ENCODE results near the gene PXYLP1.

The PXYLP1 gene

GRCh38 chr3:141262308-141262705, 30.7 kb downstream of the PXYLP1 start:
- in situ Hi-C loops (cut with HindIII; ENCODE audit: low pct_ligation_motif_present, low pct_unique_long_range_greater_than_20kb, low sequenced_read_pairs), result no loop called here
- no peak for DNase-seq

- no peak for DNase-seq
- in situ Hi-C loops (cut with HindIII; ENCODE audit: low pct_ligation_motif_present, low pct_unique_long_range_greater_than_20kb, low sequenced_read_pairs), result no loop called here
These were observed 34.6 kb downstream of the PXYLP1 start for GRCh38 chr3:141266186-141266585.

DNA sequence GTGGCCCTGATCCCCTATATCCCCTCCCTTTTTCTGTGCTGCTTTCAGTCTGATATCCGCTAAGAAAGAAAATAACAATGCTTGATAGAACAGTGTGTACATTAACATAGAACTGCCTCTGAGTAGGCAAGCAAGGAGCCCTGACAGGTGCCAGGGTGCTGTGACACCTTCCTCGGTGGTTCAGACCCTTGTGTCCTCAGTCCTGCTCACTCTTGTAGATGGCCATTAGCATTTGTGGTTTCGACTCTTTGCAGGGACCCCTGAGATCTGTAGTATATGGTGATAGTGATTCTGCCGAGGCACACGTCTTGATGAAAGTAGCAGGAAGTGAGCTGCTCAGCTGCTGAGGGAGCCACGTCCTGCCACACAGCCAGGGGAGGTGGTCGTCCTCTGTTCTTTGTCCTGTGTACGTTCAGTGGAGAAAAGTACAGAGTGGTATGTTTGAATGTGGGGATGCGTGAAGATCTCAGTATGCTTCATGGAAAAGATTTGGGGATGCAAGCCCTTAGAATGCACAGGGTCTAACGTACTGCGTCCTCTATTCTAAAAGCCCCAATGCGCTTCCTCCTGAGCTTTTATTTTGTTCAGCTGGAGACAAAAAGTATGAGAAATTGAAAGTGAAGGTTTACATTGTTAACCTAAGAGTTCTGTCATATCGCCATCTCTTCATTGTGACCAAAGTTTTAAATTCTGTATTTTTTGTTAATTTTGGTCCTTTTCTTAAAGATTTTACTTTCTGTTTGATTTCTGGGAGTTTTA, 35.4 kb downstream of the PXYLP1 start:
- no peak for DNase-seq
- in situ Hi-C loops (cut with HindIII; ENCODE audit: low pct_ligation_motif_present, low pct_unique_long_range_greater_than_20kb, low sequenced_read_pairs), result no loop called here

DNA sequence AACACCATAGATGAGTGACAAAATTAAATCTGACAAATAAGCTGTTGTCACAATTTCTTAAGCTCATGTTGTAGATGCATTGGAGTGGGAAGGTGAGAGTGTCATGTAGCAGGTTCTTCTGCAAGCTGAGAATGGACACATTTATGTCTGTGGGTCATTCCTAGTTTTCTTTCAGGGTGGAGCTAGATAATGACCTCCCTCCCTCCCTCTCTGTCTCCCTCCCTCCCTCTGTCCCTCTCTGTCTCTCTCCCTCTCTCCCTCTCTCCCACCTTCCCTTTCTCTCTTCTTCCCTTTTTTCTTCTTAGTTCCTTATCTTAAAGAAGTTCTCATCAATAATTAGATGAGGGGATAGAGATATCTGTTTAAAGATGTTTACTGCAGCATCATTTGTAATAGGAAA, 36.0 kb downstream of the PXYLP1 start:
- in situ Hi-C loops (cut with HindIII; ENCODE audit: low pct_ligation_motif_present, low pct_unique_long_range_greater_than_20kb, low sequenced_read_pairs), result no loop called here
- no peak for DNase-seq

DNA sequence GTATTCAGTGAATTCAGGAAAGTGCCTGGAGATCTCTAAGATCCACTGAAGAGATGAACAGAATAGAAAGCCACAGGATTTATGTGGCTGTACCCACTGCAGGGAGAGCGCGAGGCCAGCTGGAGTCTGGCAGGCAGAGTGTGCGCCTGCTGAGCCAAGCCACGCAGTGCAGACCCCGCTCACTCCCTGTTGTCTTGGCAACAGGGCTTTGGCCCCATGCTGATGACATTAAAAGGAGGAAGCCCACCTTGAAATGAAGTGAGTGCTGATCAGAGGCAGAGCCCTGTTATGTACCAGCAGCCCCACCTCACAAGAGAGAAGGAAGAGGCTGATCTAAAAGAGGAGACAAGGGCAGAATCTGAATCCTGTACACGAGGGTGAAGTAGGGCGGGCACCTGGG, 36.7 kb downstream of the PXYLP1 start:
- DNase-seq, result no peak
- in situ Hi-C loops (cut with HindIII; ENCODE audit: low pct_ligation_motif_present, low pct_unique_long_range_greater_than_20kb, low sequenced_read_pairs), result no loop called here

DNA sequence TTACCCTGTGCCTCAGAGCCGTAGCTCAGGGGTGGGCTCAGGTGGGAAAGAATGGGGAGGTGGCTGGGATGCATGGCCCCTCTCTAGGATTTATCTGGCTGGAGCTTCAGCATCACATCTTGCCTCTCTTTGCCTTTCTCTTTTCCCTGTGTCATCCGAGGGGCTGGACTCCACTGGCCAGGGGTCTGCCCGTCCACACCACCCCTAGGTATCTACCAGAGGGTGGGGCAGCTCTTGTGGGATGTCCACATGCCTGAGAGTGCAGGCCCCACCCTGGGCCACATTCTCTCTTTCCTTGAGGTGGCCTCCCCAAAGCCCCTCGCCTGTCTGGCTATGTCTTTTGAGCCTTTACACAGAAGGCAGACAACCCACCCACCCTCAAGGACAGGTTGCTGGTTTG, 37.2 kb downstream of the PXYLP1 start:
- DNase-seq, result no peak
- in situ Hi-C loops (cut with HindIII; ENCODE audit: low pct_ligation_motif_present, low pct_unique_long_range_greater_than_20kb, low sequenced_read_pairs), result no loop called here

DNA sequence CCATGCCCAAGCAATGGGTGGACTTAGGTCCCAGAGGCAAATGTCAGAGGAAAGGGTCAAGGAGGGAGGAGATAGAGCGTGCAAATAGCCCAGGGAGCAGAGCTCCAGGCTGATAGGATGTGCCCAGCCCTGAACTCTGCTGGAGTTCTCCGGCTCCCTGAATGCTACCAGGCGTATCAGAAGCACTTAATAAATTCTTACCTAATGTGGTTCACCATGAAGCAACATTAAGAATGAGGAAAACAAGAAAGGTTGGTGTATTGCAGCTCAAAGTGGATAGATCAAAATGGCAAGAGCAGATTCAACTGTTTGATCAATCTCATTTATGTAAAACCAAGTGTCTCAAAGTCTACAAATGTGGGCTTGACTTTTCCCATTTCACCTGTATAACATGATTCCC, 38.3 kb downstream of the PXYLP1 start:
- DNase-seq, result no peak
- in situ Hi-C loops (cut with HindIII; ENCODE audit: low pct_ligation_motif_present, low pct_unique_long_range_greater_than_20kb, low sequenced_read_pairs), result no loop called here

DNA sequence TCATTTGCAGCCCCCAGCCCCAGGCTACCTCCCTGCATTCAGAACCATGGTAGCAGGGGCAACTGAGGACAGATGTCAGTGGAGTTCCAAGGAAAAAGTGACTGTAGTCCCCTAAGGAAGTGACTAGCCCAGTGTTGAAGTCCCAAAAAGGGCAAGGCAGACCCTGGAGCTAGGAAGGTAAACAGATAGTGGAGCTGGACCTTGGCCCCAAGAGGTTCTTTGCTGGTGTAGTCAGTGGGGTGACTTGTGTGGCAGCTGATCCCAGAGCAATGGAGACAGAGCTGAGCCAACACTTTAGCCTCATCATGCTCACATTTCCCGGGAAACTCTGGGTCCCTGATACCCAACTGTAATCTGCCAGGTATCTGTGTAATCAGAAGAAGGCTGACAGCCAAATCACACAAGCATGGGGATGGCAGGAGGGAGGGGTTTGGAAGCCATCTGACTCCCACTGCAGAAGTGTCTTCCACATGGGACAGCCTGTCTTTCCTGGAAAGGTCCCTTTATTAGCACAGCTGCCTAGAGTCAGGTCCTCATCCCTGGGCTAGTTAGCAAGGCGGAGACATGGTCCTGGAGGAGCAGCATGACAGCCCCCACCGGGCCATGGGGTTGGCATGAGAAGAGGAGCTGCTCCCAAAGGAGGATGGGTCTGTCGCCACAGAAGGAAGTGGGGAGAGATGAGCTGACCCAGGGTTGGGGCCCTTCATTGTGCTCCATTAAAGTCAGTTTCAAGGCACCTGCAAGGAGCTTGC, 39.8 kb downstream of the PXYLP1 start:
- no peak for DNase-seq
- in situ Hi-C loops (cut with HindIII; ENCODE audit: low pct_ligation_motif_present, low pct_unique_long_range_greater_than_20kb, low sequenced_read_pairs), result no loop called here

DNA sequence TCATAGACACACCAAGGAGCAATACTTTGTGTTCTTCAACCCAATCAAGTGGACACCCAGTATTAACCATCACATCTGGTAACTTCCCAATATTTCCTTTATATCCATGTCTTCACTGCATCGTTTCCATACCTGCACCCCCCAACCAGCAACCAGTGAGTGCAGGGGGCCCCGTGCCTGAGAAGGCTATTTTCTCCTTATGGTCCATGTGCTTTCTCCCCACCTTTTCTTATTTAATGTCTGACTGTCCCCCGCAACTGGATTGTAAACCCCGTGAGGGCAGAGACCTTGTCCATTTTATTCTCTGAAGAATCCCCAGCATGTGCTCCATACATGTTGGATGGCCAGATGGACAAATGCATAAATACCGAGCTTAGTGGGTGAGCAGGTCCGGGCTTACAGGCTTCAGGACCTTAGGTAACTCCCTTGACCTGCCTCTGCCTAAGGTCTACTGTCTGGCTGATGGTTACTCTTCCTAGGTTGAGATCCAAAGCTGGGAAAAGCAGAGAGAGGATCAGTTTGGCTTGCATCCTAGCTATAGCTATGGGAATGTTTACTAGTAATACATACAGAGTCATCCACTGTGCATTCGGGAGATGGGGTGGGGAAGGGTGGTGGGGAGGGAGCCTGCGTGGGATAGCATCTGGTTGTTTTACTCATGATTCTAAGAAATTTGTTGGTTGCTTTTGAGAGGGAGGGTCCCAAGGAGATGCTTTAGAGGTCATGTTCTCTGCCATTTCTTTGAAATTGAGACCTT, 41.5 kb downstream of the PXYLP1 start:
- DNase-seq, result no peak
- in situ Hi-C loops (cut with HindIII; ENCODE audit: low pct_ligation_motif_present, low pct_unique_long_range_greater_than_20kb, low sequenced_read_pairs), result no loop called here

- no peak for DNase-seq
- in situ Hi-C loops (cut with HindIII; ENCODE audit: low pct_ligation_motif_present, low pct_unique_long_range_greater_than_20kb, low sequenced_read_pairs), result no loop called here
These were observed 42.2 kb downstream of the PXYLP1 start for GRCh38 chr3:141273700-141274410.

DNA sequence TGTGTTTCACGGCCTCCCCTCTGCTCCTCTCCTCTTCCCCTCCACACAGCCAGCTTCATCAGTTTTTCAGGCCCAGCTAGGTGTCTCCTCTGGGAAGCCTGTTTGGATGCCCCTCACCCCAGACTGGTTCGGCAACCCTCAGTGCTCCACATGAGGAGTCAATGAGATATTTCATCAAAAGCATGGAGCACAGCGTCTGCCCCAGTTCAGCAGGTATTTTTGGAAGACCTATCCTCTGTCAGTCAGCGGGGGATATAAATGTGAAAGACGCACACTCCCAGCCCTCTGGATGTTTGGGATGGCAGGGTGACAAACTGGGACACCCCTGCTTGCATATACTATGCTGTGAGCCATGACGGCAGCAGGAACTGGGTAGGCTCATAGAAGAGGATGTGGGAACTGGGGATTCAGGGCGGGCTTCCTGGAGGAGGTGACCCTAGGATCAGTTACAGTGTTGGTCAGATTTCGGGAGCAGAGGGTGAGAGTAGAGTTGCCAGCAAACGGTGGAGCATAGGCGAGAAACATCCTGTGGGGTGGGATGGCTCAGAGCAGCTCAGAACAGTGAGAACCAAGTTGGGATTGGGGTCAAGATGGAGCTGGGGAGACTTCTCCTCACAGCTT, 42.9 kb downstream of the PXYLP1 start:
- in situ Hi-C loops (cut with HindIII; ENCODE audit: low pct_ligation_motif_present, low pct_unique_long_range_greater_than_20kb, low sequenced_read_pairs), result no loop called here
- DNase-seq, result no peak

- in situ Hi-C loops (cut with HindIII; ENCODE audit: low pct_ligation_motif_present, low pct_unique_long_range_greater_than_20kb, low sequenced_read_pairs), result no loop called here
- DNase-seq, result no peak
These were observed 43.4 kb downstream of the PXYLP1 start for GRCh38 chr3:141275032-141275422.

DNA sequence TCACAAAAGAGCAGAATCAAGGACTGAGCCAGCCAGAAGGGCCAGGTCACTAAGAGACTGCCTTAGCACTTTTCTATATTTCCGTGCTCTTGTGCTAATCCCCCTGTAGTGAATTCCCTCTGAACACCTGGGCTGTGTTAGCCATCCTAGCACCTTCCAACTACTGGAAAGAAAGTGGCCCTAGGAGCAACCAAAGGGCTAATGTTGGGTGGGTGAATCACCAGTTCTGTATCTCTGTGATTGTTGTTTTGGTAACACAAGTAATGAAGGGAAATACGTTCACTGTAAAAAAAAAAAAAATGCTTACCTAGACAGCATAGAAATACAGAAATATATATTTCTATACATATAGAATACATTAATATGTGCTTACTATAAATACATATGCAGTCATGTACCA, 43.9 kb downstream of the PXYLP1 start:
- no peak for DNase-seq
- in situ Hi-C loops (cut with HindIII; ENCODE audit: low pct_ligation_motif_present, low pct_unique_long_range_greater_than_20kb, low sequenced_read_pairs), result no loop called here

DNA sequence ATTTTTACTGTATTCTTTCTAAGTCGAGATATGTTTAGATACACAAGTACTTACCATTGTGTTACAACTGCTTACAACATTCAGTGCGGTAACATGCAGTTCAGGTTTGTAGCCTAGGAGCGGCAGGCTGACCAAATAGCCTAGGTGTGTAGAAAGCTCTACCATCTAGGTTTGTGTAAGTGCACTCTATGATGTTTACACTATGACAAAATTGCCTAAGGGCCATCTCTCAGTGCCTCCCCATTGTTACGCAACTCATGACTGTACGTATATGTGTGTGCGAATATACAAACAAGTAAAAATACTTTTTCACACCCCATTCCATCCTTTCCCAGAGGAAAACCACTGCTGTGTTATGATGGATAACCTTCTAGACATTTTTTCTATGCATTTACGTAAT, 44.3 kb downstream of the PXYLP1 start:
- DNase-seq, result no peak
- in situ Hi-C loops (cut with HindIII; ENCODE audit: low pct_ligation_motif_present, low pct_unique_long_range_greater_than_20kb, low sequenced_read_pairs), result no loop called here

GRCh38 chr3:141276398-141276797, 44.8 kb downstream of the PXYLP1 start:
- in situ Hi-C loops (cut with HindIII; ENCODE audit: low pct_ligation_motif_present, low pct_unique_long_range_greater_than_20kb, low sequenced_read_pairs), result no loop called here
- no peak for DNase-seq

DNA sequence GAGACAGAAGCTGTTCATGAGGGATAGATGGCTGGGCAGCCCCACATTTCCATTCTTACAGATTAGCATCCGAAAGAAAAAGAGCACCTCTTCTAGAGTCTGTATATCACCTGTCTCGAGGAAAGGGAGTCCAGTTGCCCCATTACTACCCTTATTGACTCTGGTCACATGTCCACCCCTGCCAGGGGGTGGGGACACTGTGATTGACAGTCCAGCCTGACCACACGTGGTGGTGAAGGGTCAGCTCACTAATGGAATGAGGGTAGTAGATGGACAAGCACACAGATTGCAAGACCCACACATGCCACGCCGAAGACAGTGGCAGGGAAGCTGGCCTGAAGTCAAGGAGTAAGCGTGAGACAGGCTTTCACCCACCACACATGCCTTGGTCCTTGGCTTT, 45.8 kb downstream of the PXYLP1 start:
- no peak for DNase-seq
- in situ Hi-C loops (cut with HindIII; ENCODE audit: low pct_ligation_motif_present, low pct_unique_long_range_greater_than_20kb, low sequenced_read_pairs), result no loop called here

DNA sequence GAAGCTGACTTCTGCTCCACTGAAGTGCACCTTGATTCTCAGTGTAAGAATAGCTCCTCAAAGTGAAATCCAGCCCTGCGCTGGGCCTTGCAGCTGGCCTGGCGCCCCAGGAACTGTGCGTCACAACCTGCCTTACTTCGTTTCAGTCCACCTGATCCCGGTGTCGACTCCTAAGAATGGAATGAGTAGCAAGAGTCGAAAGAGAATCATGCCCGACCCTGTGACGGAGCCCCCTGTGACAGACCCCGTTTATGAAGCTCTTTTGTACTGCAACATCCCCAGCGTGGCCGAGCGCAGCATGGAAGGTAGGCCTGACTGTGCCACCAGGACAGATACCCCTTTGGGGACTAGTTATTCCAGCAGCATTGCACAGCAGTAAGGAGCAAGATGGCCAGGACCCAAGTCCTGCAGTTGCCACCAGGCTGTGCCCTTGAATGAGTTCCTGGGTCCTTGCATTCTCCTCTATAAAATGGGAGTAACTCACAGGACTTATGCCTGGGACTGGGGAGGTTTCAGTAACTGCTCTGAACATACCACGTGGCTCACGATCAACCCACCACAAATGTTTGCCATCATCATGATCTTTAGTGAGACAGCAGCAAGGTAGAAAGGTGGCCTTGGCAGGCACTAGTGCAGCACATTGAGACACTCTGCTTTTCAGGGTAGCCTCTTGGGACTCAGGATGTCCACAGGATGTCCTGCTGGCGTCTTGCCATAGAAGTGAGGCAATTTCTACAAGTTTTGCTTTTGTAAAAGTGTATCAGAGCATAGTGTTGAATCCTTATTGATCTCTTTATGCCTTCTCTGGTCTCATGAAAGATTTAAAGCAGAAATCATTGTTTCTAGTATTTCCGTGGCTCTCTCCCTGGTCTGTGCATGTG, 46.8 kb downstream of the PXYLP1 start:
- no peak for DNase-seq
- in situ Hi-C loops (cut with HindIII; ENCODE audit: low pct_ligation_motif_present, low pct_unique_long_range_greater_than_20kb, low sequenced_read_pairs), result no loop called here

Measured in ACHN (cell line).